GM18517 (cell line): ENCODE measurements around the gene NUP98.

Experiments used
- ATAC-seq: cut with Tn5 transposase; IDR thresholded peaks from one replicate; pipeline ENCODE4 v1.9.1; 2021; ENCODE audit warnings: mild to moderate bottlenecking, moderate library complexity; ENCODE audit not compliant: unreplicated experiment

Gene NUP98

GRCh38 chr11:3797329-3798090, at the start of gene NUP98:
TSS of gene NUP98 (minus strand) at chr11:3797554. CDS start at chr11:3782117, 15,437 bp downstream.
- peak; percentile 90 for ATAC-seq

GRCh38 chr11:3845670-3846069, 48.3 kb upstream of the NUP98 start:
- ATAC-seq: no peak

GRCh38 chr11:3845246-3845645, 47.9 kb upstream of the NUP98 start:
- no peak for ATAC-seq

- ATAC-seq: no peak
These were observed 46.0 kb upstream of the NUP98 start for GRCh38 chr11:3843326-3843725.

- peak; percentile 60 for ATAC-seq
These were observed 44.3 kb upstream of the NUP98 start for GRCh38 chr11:3841426-3842350.

- peak; percentile 25 for ATAC-seq
These were observed 43.6 kb upstream of the NUP98 start, which contains the start of gene RHOG for GRCh38 chr11:3840870-3841425. TSS of gene RHOG (minus strand) at chr11:3840959. CDS start at chr11:3828138, 12,821 bp downstream.

DNA sequence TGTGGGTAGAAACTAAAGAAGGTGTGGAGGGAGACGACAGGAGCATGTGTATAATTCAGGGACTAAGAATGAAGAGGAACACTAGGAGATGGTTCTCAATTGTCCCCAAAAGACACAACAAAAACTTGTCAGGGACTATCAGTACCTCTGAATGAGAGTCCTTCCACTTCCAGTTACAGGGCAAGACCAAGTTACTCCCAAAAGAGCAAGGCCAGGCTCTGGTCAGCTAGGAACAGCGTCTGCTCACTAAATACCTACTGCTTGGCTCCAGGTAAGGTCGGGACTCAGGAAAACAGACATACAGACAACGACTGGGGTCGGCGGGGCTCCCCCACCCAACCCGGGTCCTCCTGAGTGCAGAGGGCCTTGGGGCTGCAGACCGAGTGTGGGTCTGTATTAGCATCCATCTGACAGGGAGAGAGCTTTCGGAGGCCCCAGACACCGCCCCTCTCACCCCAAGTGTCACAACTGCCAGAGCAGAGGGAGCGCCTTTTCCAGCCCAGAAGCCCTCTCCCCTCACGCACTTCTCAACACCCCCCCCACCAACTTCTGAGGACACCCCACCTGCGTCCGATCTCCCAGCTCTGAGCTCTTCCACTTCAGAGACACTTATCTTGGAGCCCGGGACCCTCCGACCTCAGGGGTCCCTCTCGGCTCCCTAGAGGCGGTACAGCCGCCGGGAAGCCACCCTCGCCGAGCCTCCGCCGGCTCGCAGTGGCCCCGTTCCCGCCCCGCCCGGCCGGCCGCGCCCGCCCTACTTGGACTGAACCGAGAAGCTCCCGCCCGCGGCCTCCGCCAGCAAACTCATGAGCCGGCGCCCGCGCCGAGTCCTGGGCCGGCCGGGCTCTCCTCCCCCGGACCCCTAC, 42.9 kb upstream of the NUP98 start:
- ATAC-seq: no peak

DNA sequence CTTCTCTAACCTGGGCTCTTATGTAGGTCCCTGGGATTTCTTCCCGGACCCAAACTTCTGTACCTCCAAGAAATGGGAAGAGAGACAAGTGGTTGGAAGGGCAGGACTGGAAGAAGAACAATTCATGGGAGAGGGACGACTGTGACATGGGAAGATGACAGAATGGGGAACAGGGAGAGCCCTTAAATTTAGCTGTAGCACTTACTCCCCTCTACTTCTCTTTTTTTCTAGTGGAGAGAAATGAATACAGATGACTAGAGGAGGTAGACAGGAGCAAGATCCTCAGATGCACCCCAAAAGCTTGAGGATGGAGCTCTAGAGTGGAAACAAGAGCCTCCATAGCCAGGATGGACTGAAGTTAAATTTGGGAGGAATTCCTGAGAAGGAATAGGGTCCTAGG, 41.1 kb upstream of the NUP98 start:
- ATAC-seq: no peak

DNA sequence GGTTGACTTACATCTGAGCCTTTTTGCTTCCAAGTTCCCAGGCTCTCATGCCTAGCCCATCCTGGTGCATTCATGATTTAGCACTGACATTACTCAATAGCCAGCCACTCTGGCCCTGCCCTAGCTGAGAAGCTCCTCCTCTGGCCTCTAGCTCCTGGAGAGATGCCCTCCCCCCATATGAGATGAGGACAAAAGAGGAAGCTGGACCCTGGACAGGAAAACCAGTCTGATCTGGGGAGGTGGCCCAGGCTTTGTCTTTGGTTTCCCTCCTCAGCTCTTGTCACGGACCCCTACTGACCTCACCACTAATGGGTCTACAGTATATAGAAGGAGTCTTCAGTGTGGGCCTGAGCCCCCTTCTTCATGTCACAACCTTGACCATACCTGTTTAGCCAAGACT, 40.4 kb upstream of the NUP98 start:
- ATAC-seq: no peak

DNA sequence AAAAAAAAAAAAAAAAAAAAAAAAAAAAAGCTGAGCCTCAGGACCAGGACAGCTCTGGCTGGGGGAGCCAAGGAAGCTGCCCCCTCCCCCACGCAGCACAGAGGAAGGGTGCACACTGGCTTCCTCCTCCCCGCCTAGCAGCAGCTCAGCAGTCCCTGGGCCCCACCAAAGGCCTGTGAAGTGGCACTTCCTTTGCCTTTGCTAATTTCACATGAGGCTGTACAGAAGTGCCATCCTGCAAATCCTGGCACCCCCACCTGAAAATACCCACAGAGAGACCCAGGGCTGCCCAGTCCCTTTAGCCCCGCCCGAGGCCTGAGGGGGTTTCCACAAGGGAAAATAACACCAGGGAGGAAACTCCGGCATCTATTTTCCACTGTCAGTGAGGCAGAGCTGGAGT, 39.5 kb upstream of the NUP98 start:
- no peak for ATAC-seq

GRCh38 chr11:3835751-3836150, 38.4 kb upstream of the NUP98 start:
- no peak for ATAC-seq

- ATAC-seq: no peak
These were observed 37.5 kb upstream of the NUP98 start for GRCh38 chr11:3834664-3835461.

DNA sequence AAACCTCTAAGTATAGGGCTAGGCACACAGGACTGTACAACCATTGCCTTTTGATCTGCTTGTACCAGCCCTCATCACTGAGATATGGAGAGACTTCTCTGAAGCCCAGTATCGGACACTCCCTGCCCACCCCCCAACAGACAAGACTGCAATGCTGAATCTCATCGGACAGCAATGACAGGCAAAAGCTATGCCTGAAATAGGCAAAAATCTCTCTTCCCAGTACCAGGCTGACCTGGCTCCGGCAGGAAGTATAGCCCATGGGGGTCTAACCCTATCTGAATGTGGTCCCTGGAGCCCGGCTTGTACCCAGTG, 37.0 kb upstream of the NUP98 start:
- ATAC-seq: no peak

DNA sequence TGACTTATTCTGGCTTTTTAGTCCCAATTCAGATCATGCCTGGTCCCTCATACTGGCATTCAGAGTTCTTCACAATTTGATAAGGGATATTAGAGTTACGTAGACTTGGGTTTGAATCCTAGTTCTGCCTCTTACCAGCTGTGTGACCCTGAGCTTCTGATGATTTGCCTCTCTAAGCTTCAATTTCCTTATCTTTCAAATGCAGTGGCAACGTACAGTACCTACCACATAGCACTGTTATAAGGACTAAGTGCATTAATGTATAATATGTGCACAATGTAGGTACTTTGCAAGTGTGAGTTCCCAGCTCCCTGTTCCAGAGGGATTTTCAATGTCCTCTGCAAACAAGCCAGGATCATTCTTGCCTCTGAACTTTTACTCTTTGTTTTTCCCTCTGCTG, 36.1 kb upstream of the NUP98 start:
- ATAC-seq: no peak

GRCh38 chr11:3832816-3833215, 35.5 kb upstream of the NUP98 start:
- ATAC-seq: no peak

- no peak for ATAC-seq
These were observed 34.3 kb upstream of the NUP98 start for GRCh38 chr11:3831378-3832239.

- no peak for ATAC-seq
These were observed 33.4 kb upstream of the NUP98 start for GRCh38 chr11:3830730-3831129.

- ATAC-seq: no peak
These were observed 32.7 kb upstream of the NUP98 start for GRCh38 chr11:3830088-3830487.
